Adrenal gland (tissue), 5 donors: ENCODE data around the gene CNTN4.

ENCODE experiments used
- CTCF ChIP-seq, 6 experiments: fragments of 450-650 bp in 4 of 6; fragments of 200-600 bp in 2 of 6; sonication (generic) in 1 of 6; IDR thresholded peaks; 1 replicate in 5 of 6; 2 replicates in 1 of 6; pipeline versions ENCODE4 v1.5.1 to v1.8.0; 2016 to 2021; ENCODE audit warnings: antibody characterized with exemption in 6 of 6, mild to moderate bottlenecking in 2 of 6, moderate library complexity in 1 of 6
- POLR2A ChIP-seq, 2 donors: fragments of 450-650 bp; IDR thresholded peaks; one replicate each; pipeline ENCODE4 v1.6.1; 2017; ENCODE audit warnings: antibody characterized with exemption in 2 of 2, mild to moderate bottlenecking in 2 of 2, moderate library complexity in 1 of 2
- donor health status: DM: no; HTN: no; CAD: no.

GRCh38 chr3:2390926-2391532, 292.4 kb downstream of the CNTN4 start:
- TF ChIP-seq CTCF (IDR thresholded peaks at IDR 0.05) = no peak
- TF ChIP-seq POLR2A (IDR thresholded peaks at IDR 0.05) = no peak
